Adrenal gland (tissue), 5 donors: Measurements from ENCODE around the gene UTF1.

Experiments used
- CTCF ChIP-seq, 6 experiments: fragments of 450-650 bp in 4 of 6; fragments of 200-600 bp in 2 of 6; sonication (generic) in 1 of 6; IDR thresholded peaks; 1 replicate in 5 of 6; 2 replicates in 1 of 6; pipeline versions ENCODE4 v1.5.1 to v1.8.0; 2016 to 2021; ENCODE audit warnings: antibody characterized with exemption in 6 of 6, mild to moderate bottlenecking in 2 of 6, moderate library complexity in 1 of 6
- POLR2A ChIP-seq, 2 donors: fragments of 450-650 bp; IDR thresholded peaks; one replicate each; pipeline ENCODE4 v1.6.1; 2017; ENCODE audit warnings: antibody characterized with exemption in 2 of 2, mild to moderate bottlenecking in 2 of 2, moderate library complexity in 1 of 2
- donor health status: DM: no; HTN: no; CAD: no.

GRCh38 chr10:133198621-133199487, 31.2 kb upstream of the UTF1 start:
- TF ChIP-seq CTCF (IDR thresholded peaks at IDR 0.05) (no peak), POLR2A (IDR thresholded peaks at IDR 0.05) (no peak)
